Measurements from ENCODE around the gene UBFD1. TPM values are rescaled to one million over a fixed set of nuclear protein-coding genes. Genes with fewer than 3 reads are reported as not detected.
"Not testable (repeated sequence)": the region's sequence is repeated elsewhere in the genome, so short reads cannot be mapped to it uniquely, and the experiment has no call there.

The UBFD1 gene
- total and polyA plus RNA-seq, 2 experiments from 2014 or later: 48.6 to 107 TPM

- TF ChIP-seq CTCF (IDR thresholded peaks at IDR 0.05; ENCODE audit: poor library complexity) (no peak), EZH2phosphoT487 (IDR thresholded peaks at IDR 0.05; ENCODE audit: low read depth, severe bottlenecking, unreplicated experiment) (no peak), EZH2 (IDR thresholded peaks at IDR 0.05; ENCODE audit: borderline replicate concordance) (no peak)
- no peaks in the 10 kb centered on the region for H3K9me2 ChIP-seq (replicated peaks; ENCODE audit: insufficient read depth)
- H4K20me1 ChIP-seq (ENCODE audit: insufficient read depth, poor library complexity, severe bottlenecking): no peaks in the 10 kb centered on the region
- peaks cover 3% of the 10 kb centered on the region for H3K4me1 ChIP-seq (ENCODE audit: insufficient read depth)
- H3K27me3 ChIP-seq: no peaks in the 10 kb centered on the region
- H3K27ac ChIP-seq: no peak overlapping the region
- H2AFZ ChIP-seq: no peak overlapping the region
- no peaks in the 10 kb centered on the region for H3K9me3 ChIP-seq (ENCODE audit: low read depth)
- H3K79me2 ChIP-seq: no peaks in the 10 kb centered on the region
- H3K4me2 ChIP-seq: no peak overlapping the region
- no peak for DNase-seq (ENCODE audit: low spot score)
- H3K36me3 ChIP-seq (replicated peaks; ENCODE audit: insufficient read depth, low read depth): no peaks in the 10 kb centered on the region
- H3K4me3 ChIP-seq: no peak overlapping the region
- 80% methylated on average over 3 of the region's 3 CpGs for WGBS (ENCODE audit: low lambda C conversion rate, missing lambda C conversion rate)
Measured at GRCh38 chr16:23537390-23537789, 20.1 kb upstream of the UBFD1 start.

GRCh38 chr16:23538919-23539278, 18.6 kb upstream of the UBFD1 start:
- WGBS (ENCODE audit: low lambda C conversion rate, missing lambda C conversion rate): 93% methylated on average over 1 of the region's 1 CpG
- Histone ChIP-seq H2AFZ (no peak overlapping the region), H3K27ac (peak overlapping the region; percentile 40), H3K4me1 (ENCODE audit: insufficient read depth) (peaks cover 3% of the 10 kb centered on the region), H3K27me3 (no peaks in the 10 kb centered on the region), H3K4me3 (no peak overlapping the region), H3K9me2 (replicated peaks; ENCODE audit: insufficient read depth) (no peaks in the 10 kb centered on the region), H3K79me2 (no peaks in the 10 kb centered on the region), H3K36me3 (replicated peaks; ENCODE audit: insufficient read depth, low read depth) (no peaks in the 10 kb centered on the region), H3K9me3 (ENCODE audit: low read depth) (no peaks in the 10 kb centered on the region), H4K20me1 (ENCODE audit: insufficient read depth, poor library complexity, severe bottlenecking) (no peaks in the 10 kb centered on the region), H3K4me2 (no peak overlapping the region)
- TF ChIP-seq EZH2phosphoT487 (IDR thresholded peaks at IDR 0.05; ENCODE audit: low read depth, severe bottlenecking, unreplicated experiment) (no peak), CTCF (IDR thresholded peaks at IDR 0.05; ENCODE audit: poor library complexity) (no peak), EZH2 (IDR thresholded peaks at IDR 0.05; ENCODE audit: borderline replicate concordance) (no peak)
- no peak for DNase-seq (ENCODE audit: low spot score)

- no peak overlapping the region for H3K4me3 ChIP-seq
- H3K9me3 ChIP-seq (ENCODE audit: low read depth): no peaks in the 10 kb centered on the region
- H3K36me3 ChIP-seq (replicated peaks; ENCODE audit: insufficient read depth, low read depth): no peaks in the 10 kb centered on the region
- no peaks in the 10 kb centered on the region for H3K79me2 ChIP-seq
- H3K27ac ChIP-seq: peak overlapping the region; percentile 81
- no peak overlapping the region for H2AFZ ChIP-seq
- H3K27me3 ChIP-seq: no peaks in the 10 kb centered on the region
- H3K4me2 ChIP-seq: no peak overlapping the region
- H3K9me2 ChIP-seq (replicated peaks; ENCODE audit: insufficient read depth): no peaks in the 10 kb centered on the region
- peaks cover 3% of the 10 kb centered on the region for H3K4me1 ChIP-seq (ENCODE audit: insufficient read depth)
- DNase-seq (ENCODE audit: low spot score): no peak
- no peaks in the 10 kb centered on the region for H4K20me1 ChIP-seq (ENCODE audit: insufficient read depth, poor library complexity, severe bottlenecking)
- 85% methylated on average over 11 of the region's 11 CpGs for WGBS (ENCODE audit: low lambda C conversion rate, missing lambda C conversion rate)
- TF ChIP-seq CTCF (IDR thresholded peaks at IDR 0.05; ENCODE audit: poor library complexity) (no peak), EZH2 (IDR thresholded peaks at IDR 0.05; ENCODE audit: borderline replicate concordance) (no peak), EZH2phosphoT487 (IDR thresholded peaks at IDR 0.05; ENCODE audit: low read depth, severe bottlenecking, unreplicated experiment) (no peak)
Measured at GRCh38 chr16:23539984-23540816, 17.3 kb upstream of the UBFD1 start.

GRCh38 chr16:23540817-23541178, 16.7 kb upstream of the UBFD1 start:
- not testable (repeated sequence) for H4K20me1 ChIP-seq (ENCODE audit: insufficient read depth, poor library complexity, severe bottlenecking); H3K9me3 ChIP-seq (ENCODE audit: low read depth); DNase-seq (ENCODE audit: low spot score); H3K27me3 ChIP-seq; H3K4me3 ChIP-seq; H3K9me2 ChIP-seq (replicated peaks; ENCODE audit: insufficient read depth); H3K79me2 ChIP-seq; H3K36me3 ChIP-seq (replicated peaks; ENCODE audit: insufficient read depth, low read depth); H3K4me2 ChIP-seq; H3K4me1 ChIP-seq (ENCODE audit: insufficient read depth); H2AFZ ChIP-seq
- peak overlapping the region; percentile 13 for H3K27ac ChIP-seq
- WGBS (ENCODE audit: low lambda C conversion rate, missing lambda C conversion rate): 97% methylated on average over 3 of the region's 3 CpGs

All from hepatocyte (in vitro differentiated cells).